HUES48 (cell line): ENCODE results near the gene MGMT.

Experiments
- H3K27ac ChIP-seq: one replicate; pipeline ENCODE4 v1.7.0; 2013; ENCODE audit warnings: low read depth, low read length, inconsistent platforms
- H3K27me3 ChIP-seq: 2 replicates; pipeline ENCODE4 v1.6.1; 2013; ENCODE audit warnings: mild to moderate bottlenecking, low read length; ENCODE audit not compliant: control insufficient read depth, insufficient read depth
- H3K36me3 ChIP-seq: 2 replicates; pipeline ENCODE4 v1.6.1; 2013; ENCODE audit warnings: low read length; ENCODE audit not compliant: control insufficient read depth, insufficient read depth
- H3K4me1 ChIP-seq: 2 replicates; pipeline ENCODE4 v1.6.1; 2013; ENCODE audit warnings: mild to moderate bottlenecking, low read length; ENCODE audit not compliant: control insufficient read depth, insufficient read depth
- H3K4me3 ChIP-seq: 2 replicates; pipeline ENCODE4 v1.5.1; 2013; ENCODE audit warnings: mild to moderate bottlenecking, low read depth, low read length
- H3K9ac ChIP-seq: 2 replicates; pipeline ENCODE4 v1.6.1; 2013; ENCODE audit warnings: mild to moderate bottlenecking, low read depth, low read length, moderate library complexity
- H3K9me3 ChIP-seq: 2 replicates; pipeline ENCODE4 v1.6.1; 2013; ENCODE audit warnings: low read length; ENCODE audit not compliant: control insufficient read depth, insufficient read depth

MGMT gene

GRCh38 chr10:129780901-129781795 lies 314.1 kb downstream of the MGMT start:
- Histone ChIP-seq H3K9ac (no peak overlapping the region), H3K4me1 (no peaks in the 10 kb centered on the region), H3K4me3 (no peak overlapping the region), H3K36me3 (no peaks in the 10 kb centered on the region), H3K27ac (no peak overlapping the region), H3K27me3 (no peaks in the 10 kb centered on the region), H3K9me3 (no peaks in the 10 kb centered on the region)

- H3K27ac ChIP-seq = no peak overlapping the region
- no peaks in the 10 kb centered on the region for H3K27me3 ChIP-seq
- H3K4me3 ChIP-seq = no peak overlapping the region
- H3K4me1 ChIP-seq = no peaks in the 10 kb centered on the region
- H3K9me3 ChIP-seq = no peaks in the 10 kb centered on the region
- H3K36me3 ChIP-seq = no peaks in the 10 kb centered on the region
- H3K9ac ChIP-seq = no peak overlapping the region
These were observed 317.2 kb downstream of the MGMT start for GRCh38 chr10:129784291-129784690.

- H3K4me3 ChIP-seq = no peak overlapping the region
These were observed 317.9 kb downstream of the MGMT start for GRCh38 chr10:129784891-129785290.

GRCh38 chr10:129785536-129785981 lies 318.5 kb downstream of the MGMT start:
- Histone ChIP-seq H3K36me3 (no peaks in the 10 kb centered on the region), H3K27me3 (no peaks in the 10 kb centered on the region), H3K9ac (no peak overlapping the region), H3K4me3 (no peak overlapping the region), H3K27ac (no peak overlapping the region), H3K9me3 (no peaks in the 10 kb centered on the region), H3K4me1 (no peaks in the 10 kb centered on the region)

More at GRCh38 chr10:129784891-129785290, 317.9 kb downstream of the MGMT start:
- Histone ChIP-seq H3K9me3 (no peaks in the 10 kb centered on the region), H3K27me3 (no peaks in the 10 kb centered on the region), H3K9ac (no peak overlapping the region), H3K27ac (no peak overlapping the region), H3K4me1 (no peaks in the 10 kb centered on the region), H3K36me3 (no peaks in the 10 kb centered on the region)

GRCh38 chr10:129786216-129786615 lies 319.2 kb downstream of the MGMT start:
- Histone ChIP-seq H3K4me3 (no peak overlapping the region), H3K27ac (no peak overlapping the region), H3K9me3 (no peaks in the 10 kb centered on the region), H3K4me1 (no peaks in the 10 kb centered on the region), H3K36me3 (no peaks in the 10 kb centered on the region), H3K27me3 (no peaks in the 10 kb centered on the region), H3K9ac (no peak overlapping the region)

GRCh38 chr10:129787557-129787956 lies 320.5 kb downstream of the MGMT start:
- no peaks in the 10 kb centered on the region for H3K36me3 ChIP-seq
- no peaks in the 10 kb centered on the region for H3K4me1 ChIP-seq
- no peaks in the 10 kb centered on the region for H3K9me3 ChIP-seq
- H3K4me3 ChIP-seq = no peak overlapping the region
- no peak overlapping the region for H3K27ac ChIP-seq
- H3K27me3 ChIP-seq = no peaks in the 10 kb centered on the region
- no peak overlapping the region for H3K9ac ChIP-seq

- H3K27ac ChIP-seq = no peak overlapping the region
- H3K4me1 ChIP-seq = no peaks in the 10 kb centered on the region
- H3K9ac ChIP-seq = no peak overlapping the region
- H3K27me3 ChIP-seq = no peaks in the 10 kb centered on the region
- no peaks in the 10 kb centered on the region for H3K9me3 ChIP-seq
- no peaks in the 10 kb centered on the region for H3K36me3 ChIP-seq
- no peak overlapping the region for H3K4me3 ChIP-seq
These were observed 321.2 kb downstream of the MGMT start for GRCh38 chr10:129788215-129788614.

GRCh38 chr10:129790715-129791446 lies 323.8 kb downstream of the MGMT start:
- no peaks in the 10 kb centered on the region for H3K9me3 ChIP-seq
- no peak overlapping the region for H3K27ac ChIP-seq
- no peaks in the 10 kb centered on the region for H3K27me3 ChIP-seq
- H3K9ac ChIP-seq = no peak overlapping the region
- no peaks in the 10 kb centered on the region for H3K4me1 ChIP-seq
- H3K4me3 ChIP-seq = no peak overlapping the region
- no peaks in the 10 kb centered on the region for H3K36me3 ChIP-seq

- Histone ChIP-seq H3K36me3 (no peaks in the 10 kb centered on the region), H3K27me3 (no peaks in the 10 kb centered on the region), H3K9ac (no peak overlapping the region), H3K9me3 (no peaks in the 10 kb centered on the region), H3K27ac (no peak overlapping the region), H3K4me1 (no peaks in the 10 kb centered on the region), H3K4me3 (no peak overlapping the region)
These were observed 325.1 kb downstream of the MGMT start for GRCh38 chr10:129792141-129792540.

GRCh38 chr10:129792864-129793263 lies 325.8 kb downstream of the MGMT start:
- Histone ChIP-seq H3K27me3 (no peaks in the 10 kb centered on the region), H3K9ac (no peak overlapping the region), H3K4me3 (no peak overlapping the region), H3K9me3 (no peaks in the 10 kb centered on the region), H3K36me3 (no peaks in the 10 kb centered on the region), H3K4me1 (no peaks in the 10 kb centered on the region), H3K27ac (no peak overlapping the region)

- no peak overlapping the region for H3K27ac ChIP-seq
- H3K9me3 ChIP-seq = no peaks in the 10 kb centered on the region
- no peaks in the 10 kb centered on the region for H3K36me3 ChIP-seq
- H3K4me3 ChIP-seq = no peak overlapping the region
- H3K27me3 ChIP-seq = no peaks in the 10 kb centered on the region
- H3K4me1 ChIP-seq = no peaks in the 10 kb centered on the region
- H3K9ac ChIP-seq = no peak overlapping the region
These were observed 326.4 kb downstream of the MGMT start for GRCh38 chr10:129793479-129793878.
